IPS-15b (cell line): Measurements from ENCODE around the gene GAL3ST3.
"Not testable (repeated sequence)": the region's sequence is repeated elsewhere in the genome, so short reads cannot be mapped to it uniquely, and the experiment has no call there.

Experiments
- H3K27me3 ChIP-seq: one replicate; pipeline ENCODE4 v1.6.1; 2013; ENCODE audit warnings: low read length; ENCODE audit not compliant: control insufficient read depth, insufficient read depth
- H3K36me3 ChIP-seq: one replicate; pipeline ENCODE4 v1.6.1; 2013; ENCODE audit warnings: low read length; ENCODE audit not compliant: control insufficient read depth, insufficient read depth
- H3K4me1 ChIP-seq: one replicate; pipeline ENCODE4 v1.6.1; 2013; ENCODE audit warnings: mild to moderate bottlenecking, low read length; ENCODE audit not compliant: control insufficient read depth, insufficient read depth
- H3K4me3 ChIP-seq: one replicate; pipeline ENCODE4 v1.5.1; 2013; ENCODE audit warnings: low read depth, low read length
- H3K9ac ChIP-seq: one replicate; pipeline ENCODE4 v1.6.1; 2013; ENCODE audit warnings: low read depth, mild to moderate bottlenecking, low read length
- H3K9me3 ChIP-seq: one replicate; pipeline ENCODE4 v1.6.1; 2013; ENCODE audit warnings: mild to moderate bottlenecking, low read length; ENCODE audit not compliant: control insufficient read depth, insufficient read depth

Gene GAL3ST3, protein sequence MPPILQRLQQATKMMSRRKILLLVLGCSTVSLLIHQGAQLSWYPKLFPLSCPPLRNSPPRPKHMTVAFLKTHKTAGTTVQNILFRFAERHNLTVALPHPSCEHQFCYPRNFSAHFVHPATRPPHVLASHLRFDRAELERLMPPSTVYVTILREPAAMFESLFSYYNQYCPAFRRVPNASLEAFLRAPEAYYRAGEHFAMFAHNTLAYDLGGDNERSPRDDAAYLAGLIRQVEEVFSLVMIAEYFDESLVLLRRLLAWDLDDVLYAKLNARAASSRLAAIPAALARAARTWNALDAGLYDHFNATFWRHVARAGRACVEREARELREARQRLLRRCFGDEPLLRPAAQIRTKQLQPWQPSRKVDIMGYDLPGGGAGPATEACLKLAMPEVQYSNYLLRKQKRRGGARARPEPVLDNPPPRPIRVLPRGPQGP

DNA sequence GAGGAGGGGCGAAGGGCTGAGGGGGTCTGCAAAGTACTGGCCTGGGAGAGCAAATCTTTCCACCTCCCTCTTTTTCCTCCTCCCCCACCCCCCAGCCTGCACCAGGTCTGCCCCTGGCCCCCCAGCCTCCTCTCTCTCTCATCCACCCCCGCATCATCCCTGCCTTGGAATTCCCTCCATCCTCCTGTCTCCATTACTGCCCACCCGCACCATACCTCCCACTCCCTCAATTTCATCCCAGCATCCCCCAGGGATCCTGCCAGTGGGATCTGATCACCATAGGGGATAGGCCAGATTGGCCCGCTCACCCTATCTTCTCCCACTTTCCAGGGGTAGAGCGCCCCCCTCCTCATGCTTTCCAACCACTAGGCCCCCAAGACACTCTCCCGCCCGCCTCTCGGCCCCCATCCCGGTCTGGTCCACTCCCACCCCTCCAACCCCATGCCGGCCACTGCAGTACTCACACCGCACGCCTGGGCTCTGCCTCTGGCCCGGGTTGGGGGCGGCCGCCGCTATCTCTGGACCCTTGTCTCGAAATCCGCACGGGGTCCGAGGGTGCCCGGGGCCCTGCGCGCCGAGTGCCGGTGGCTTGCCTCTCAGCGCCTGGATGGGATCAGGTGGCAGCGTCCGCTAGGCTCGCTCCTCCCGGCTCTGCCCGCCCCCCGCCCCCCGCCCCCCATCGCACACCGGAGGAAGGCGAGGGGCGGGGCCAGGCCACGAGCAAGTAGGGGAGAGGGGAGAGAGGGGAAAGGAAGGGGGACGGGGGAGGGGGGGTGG is at the start of gene GAL3ST3:
Gene GAL3ST3, minus strand, starts transcription at position 615 of the 777 bp plus-strand sequence. CDS start 3,746 bp downstream, outside the sequence.
- Histone ChIP-seq H3K36me3 (peaks cover 5% of the 10 kb centered on the region), H3K4me3 (peak within 1 kb of the TSS; percentile 81), H3K4me1 (peaks cover 15% of the 10 kb centered on the region), H3K9me3 (no peaks in the 10 kb centered on the region), H3K27me3 (no peaks in the 10 kb centered on the region), H3K9ac (peak within 1 kb of the TSS; percentile 26)

DNA sequence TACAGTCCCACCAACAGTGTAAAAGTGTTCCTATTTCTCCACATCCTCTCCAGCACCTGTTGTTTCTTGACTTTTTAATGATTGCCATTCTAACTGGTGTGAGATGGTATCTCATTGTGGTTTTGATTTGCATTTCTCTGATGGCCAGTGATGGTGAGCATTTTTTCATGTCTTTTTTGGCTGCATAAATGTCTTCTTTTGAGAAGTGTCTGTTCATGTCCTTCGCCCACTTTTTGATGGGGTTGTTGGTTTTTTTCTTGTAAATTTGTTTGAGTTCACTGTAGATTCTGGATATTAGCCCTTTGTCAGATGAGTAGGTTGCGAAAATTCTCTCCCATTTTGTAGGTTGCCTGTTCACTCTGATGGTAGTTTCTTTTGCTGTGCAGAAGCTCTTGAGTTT is 43.2 kb upstream of the GAL3ST3 start:
- H3K4me1 ChIP-seq, H3K9me3 ChIP-seq, H3K9ac ChIP-seq, H3K27me3 ChIP-seq, H3K4me3 ChIP-seq, H3K36me3 ChIP-seq: not testable (repeated sequence)

DNA sequence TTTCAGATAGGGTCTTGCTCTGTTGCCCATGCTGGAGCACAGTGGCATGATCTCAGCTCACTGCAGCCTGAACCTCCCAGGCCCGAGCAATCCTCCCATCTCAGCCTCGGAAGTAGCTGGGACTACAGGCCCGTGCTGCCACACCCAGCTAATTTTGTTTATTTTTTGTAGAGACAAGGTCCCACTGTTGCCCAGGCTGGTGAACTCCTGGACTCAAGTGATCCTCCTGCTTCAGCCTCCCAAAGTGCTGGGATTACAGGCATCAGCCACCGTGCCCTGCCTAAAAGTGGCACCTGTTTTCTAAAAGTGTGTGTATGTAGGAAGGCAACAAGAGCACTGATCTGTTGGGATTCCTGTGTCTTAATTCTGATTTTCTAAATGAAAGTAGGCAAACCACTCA is 41.3 kb upstream of the GAL3ST3 start:
- no peaks in the 10 kb centered on the region for H3K4me1 ChIP-seq
- H3K9ac ChIP-seq = no peak overlapping the region
- no peaks in the 10 kb centered on the region for H3K36me3 ChIP-seq
- no peaks in the 10 kb centered on the region for H3K9me3 ChIP-seq
- H3K4me3 ChIP-seq = no peak overlapping the region
- H3K27me3 ChIP-seq = no peaks in the 10 kb centered on the region

DNA sequence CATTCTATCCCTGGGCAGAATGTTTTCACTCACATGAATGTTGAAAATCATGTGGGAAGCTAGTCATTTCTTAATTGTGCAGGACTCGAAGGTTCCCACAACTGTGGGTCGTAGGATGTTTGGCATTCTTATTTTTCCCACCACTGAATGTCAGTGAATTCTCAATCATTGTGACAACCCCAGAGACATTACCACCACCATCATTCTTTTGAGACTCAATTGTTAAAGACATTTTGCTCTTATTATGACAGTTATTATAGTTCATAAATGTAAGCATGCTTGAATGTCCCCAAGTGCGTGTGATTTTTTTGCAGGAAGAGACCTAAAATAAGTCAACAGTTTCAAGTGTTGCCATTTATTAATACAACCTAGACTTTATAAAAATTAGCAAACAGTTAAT is 40.1 kb upstream of the GAL3ST3 start:
- Histone ChIP-seq H3K4me1 (no peaks in the 10 kb centered on the region), H3K4me3 (no peak overlapping the region), H3K36me3 (no peaks in the 10 kb centered on the region), H3K9me3 (no peaks in the 10 kb centered on the region), H3K27me3 (no peaks in the 10 kb centered on the region), H3K9ac (no peak overlapping the region)

DNA sequence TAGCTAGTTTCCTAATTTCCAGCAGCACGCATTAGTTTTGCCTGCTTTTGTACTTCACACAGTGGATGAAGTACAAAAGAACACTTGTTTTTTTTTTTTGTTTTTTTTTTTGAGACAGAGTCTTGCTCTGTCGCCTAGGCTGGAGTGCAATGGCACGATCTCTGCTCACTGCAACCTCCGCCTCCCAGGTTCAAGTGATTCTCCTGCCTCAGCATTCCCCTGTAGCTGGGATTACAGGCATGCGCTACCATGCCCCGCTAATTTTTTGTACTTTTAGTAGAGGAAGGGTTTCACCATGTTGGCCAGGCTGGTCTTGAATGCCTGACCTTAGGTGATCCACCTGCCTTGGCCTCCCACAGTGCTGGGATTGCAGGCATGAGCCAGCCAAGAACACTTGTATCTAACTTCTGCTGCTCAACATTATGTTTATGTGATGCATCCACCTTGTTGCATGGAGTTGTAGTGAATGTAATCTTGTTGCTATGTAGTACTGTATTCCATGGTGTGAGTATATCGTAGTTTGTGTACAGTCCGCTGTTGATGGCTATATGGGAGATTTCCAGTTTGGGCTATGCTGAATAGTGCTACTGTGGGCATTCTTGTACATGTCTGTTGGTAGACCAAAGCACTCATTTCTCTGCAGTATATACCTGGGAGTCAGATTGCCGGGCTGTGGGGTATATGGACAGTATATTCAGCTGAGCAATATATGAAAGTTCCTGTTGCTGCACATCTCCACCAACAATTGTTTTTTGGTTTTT is 38.4 kb upstream of the GAL3ST3 start:
- no peak overlapping the region for H3K9ac ChIP-seq
- no peaks in the 10 kb centered on the region for H3K9me3 ChIP-seq
- H3K4me3 ChIP-seq = no peak overlapping the region
- no peaks in the 10 kb centered on the region for H3K36me3 ChIP-seq
- H3K27me3 ChIP-seq = no peaks in the 10 kb centered on the region
- H3K4me1 ChIP-seq = no peaks in the 10 kb centered on the region

DNA sequence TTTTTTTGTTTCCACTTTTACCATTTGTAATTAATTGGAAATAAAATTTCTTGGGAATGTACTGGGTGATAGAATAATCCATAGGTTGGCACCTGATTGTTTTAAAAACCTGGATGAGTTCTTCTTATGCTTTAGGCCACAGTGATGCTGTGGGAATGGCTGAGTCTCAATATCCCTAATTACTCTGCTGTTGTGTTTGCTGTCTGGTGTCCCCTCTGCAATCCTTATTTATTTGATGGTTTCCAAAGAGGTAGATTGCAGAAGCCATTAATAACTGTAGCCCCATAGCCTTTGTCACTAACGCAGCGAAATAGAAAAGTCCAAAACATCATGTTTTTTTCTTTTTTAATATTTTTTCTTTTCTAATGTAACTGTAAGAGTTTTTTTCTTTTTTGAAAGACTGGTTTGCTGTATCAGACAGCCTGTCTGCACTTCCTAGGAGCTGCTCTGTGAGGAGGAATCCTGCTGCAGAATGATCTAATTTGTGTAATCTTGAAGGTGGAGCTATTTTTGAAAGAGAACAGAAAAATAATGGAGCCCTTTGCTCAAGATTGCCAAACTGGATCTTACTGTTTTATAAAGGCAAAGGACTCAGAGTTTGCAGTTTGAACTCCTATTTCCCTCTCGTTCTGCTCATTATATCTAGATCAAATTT is 36.0 kb upstream of the GAL3ST3 start:
- Histone ChIP-seq H3K9me3 (no peaks in the 10 kb centered on the region), H3K4me3 (no peak overlapping the region), H3K36me3 (no peaks in the 10 kb centered on the region), H3K9ac (no peak overlapping the region), H3K4me1 (no peaks in the 10 kb centered on the region), H3K27me3 (no peaks in the 10 kb centered on the region)

DNA sequence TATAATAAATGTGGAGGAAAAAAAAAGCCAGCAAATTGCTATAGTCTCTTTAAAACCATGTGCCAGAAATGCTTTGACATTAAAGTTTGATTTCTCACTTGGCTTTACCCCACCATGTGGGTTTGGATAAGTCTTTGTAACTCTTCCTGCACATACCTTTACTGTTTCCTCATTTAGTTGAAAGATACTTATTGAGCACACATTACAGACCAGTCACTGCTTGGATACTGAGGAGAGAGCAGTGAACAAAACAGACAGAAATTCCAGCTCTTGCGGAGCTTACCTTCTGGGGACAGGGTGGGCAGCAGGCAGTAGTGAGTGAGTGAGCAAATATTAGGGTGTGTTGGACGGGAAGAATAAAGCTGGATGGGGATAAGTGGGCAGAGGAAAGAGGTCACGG is 34.8 kb upstream of the GAL3ST3 start:
- H3K4me1 ChIP-seq = no peaks in the 10 kb centered on the region
- no peaks in the 10 kb centered on the region for H3K27me3 ChIP-seq
- H3K36me3 ChIP-seq = no peaks in the 10 kb centered on the region
- no peak overlapping the region for H3K4me3 ChIP-seq
- H3K9me3 ChIP-seq = no peaks in the 10 kb centered on the region
- H3K9ac ChIP-seq = no peak overlapping the region

DNA sequence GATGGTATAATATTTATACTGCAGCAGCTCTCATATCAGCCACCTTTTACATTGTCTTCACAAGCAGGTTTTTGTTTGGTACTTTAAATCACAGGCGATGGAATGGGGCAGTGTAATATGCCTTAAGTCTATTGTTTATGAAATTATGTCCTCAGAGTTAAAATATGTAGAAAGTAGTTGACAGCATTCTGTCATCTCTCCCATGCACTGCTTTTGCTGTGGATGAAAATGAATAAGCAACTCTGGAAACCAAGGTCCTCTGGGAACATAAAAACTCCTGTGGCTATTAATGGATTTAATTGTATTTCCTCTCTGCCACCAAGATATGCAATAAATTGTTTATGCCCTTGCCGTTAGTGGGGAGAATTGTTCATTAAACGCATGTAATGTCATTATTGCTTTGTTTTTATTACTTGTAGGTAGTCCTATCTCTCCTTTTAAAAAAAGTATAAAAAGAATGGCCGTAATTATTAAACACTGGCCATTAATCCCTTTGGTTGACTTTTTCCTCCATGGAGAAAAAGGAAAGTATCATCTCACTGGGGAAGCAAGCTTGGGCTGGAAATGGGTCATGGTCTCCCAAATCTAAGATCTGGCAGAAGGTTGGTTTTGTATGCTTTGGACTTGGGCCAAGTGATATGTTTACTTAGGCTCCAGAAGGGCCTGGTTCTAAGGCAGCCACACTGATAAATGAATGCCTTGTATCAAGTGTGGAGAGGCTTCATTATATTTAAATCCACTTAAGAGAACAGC is 34.2 kb upstream of the GAL3ST3 start:
- H3K9me3 ChIP-seq = no peaks in the 10 kb centered on the region
- no peaks in the 10 kb centered on the region for H3K4me1 ChIP-seq
- no peaks in the 10 kb centered on the region for H3K27me3 ChIP-seq
- H3K36me3 ChIP-seq = no peaks in the 10 kb centered on the region
- H3K4me3 ChIP-seq = no peak overlapping the region
- no peak overlapping the region for H3K9ac ChIP-seq

DNA sequence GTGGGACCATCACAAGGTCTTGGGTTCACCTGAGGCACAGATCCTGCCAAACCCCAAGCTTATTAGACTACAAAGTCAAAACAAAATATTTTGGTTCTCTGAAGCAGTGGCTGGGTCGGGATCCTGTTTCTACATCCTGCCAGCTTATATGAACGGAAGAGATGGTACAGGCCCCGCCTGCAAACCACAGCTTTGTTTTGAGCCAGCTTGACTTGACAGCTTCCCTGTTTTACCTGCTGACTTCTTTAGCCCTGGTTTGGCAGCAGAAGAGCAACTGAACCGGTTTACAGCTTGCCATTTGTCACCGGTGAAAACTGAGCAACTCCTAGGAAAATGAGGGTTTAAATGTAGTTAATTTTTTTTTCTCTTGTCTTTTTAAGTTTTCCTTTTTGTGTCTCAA is 32.5 kb upstream of the GAL3ST3 start:
- H3K4me3 ChIP-seq = no peak overlapping the region

DNA sequence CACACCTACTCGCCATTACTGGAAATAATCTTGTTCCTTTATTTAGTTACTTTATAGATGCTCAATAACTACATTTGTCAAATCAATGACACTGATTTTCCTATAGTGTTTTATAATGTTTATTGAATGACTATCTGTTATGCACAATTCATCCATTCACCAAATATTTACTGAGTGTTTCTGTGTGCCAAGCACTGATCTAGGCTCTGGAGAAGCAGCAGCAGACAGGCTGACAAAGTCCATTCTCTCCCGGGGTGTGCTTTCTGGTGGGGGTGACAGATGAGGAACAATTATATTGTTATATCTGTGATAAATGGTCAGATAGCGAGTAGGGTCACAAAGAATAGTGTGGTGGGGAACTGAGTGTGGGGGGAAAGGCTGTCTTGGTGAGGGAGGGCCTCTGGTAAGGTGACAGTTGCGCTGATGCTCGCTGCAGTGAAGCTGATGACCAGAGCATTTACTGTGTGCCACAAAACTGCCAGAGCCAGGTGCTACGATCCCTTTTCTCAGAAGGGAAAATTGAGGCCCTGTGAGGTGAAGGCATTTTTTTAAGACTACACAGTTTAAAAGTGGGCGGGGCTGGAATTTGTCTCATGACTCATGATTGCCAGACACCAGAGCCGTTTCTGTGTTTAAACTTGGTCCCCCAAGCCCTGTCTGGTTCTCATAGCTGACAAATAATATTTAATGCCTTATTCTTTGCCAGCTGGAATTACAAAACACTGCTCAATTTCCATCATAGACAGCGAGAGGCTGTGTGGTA is 31.3 kb upstream of the GAL3ST3 start:
- no peaks in the 10 kb centered on the region for H3K36me3 ChIP-seq
- H3K27me3 ChIP-seq = no peaks in the 10 kb centered on the region
- H3K4me3 ChIP-seq = no peak overlapping the region
- H3K4me1 ChIP-seq = no peaks in the 10 kb centered on the region
- H3K9me3 ChIP-seq = no peaks in the 10 kb centered on the region
- no peak overlapping the region for H3K9ac ChIP-seq

More for the DNA sequence above, 32.5 kb upstream of the GAL3ST3 start:
- Histone ChIP-seq H3K9ac (no peak overlapping the region), H3K9me3 (no peaks in the 10 kb centered on the region), H3K27me3 (no peaks in the 10 kb centered on the region), H3K36me3 (no peaks in the 10 kb centered on the region), H3K4me1 (no peaks in the 10 kb centered on the region)
